HG03442 (cell line): ENCODE measurements around the gene TMEM238.

Experiments used
- ATAC-seq: cut with Tn5 transposase; IDR thresholded peaks from one replicate; pipeline ENCODE4 v1.9.1; 2021; ENCODE audit warnings: mild to moderate bottlenecking, moderate library complexity; ENCODE audit not compliant: unreplicated experiment

The TMEM238 gene

GRCh38 chr19:55360902-55361301, 23.2 kb downstream of the TMEM238 start:
- ATAC-seq: no peak

GRCh38 chr19:55358943-55359908, 24.9 kb downstream of the TMEM238 start:
- no peak for ATAC-seq

- no peak for ATAC-seq
Observed at GRCh38 chr19:55358493-55358892, 25.6 kb downstream of the TMEM238 start.

- no peak for ATAC-seq
Observed at GRCh38 chr19:55355213-55355821, 28.8 kb downstream of the TMEM238 start.

DNA sequence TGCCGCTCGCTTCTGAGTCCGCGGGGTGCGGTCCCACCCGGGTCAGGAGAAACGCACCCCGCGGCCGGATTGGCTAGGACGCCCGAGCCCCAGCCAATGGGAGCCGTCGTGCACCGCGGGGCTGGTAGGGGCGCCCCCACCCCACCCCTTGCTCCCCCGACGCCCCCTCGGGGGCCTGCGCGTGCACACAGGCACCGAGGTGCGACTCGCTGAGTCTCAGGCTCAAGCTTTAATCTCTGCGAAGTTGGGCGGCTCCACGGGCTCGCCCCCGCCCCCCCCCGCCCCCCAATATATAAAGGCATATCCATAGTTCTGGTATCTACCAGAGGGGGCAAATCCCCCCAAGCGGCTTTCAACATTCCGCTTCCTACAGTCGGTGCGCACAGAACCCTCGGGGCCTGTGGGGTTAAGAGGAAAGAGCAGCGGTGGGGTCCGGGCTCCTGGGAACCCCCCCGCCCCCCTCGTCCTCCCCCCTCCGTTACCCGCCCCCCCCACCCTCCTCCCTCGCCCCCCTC, 29.3 kb downstream of the TMEM238 start, which contains the start of gene COX6B2:
Gene COX6B2, minus strand, starts transcription at position 22 of the 515 bp plus-strand sequence. CDS start 198 bp downstream, outside the sequence.
- no peak for ATAC-seq

- no peak for ATAC-seq
Observed at GRCh38 chr19:55353803-55354697, 30.0 kb downstream of the TMEM238 start.

DNA sequence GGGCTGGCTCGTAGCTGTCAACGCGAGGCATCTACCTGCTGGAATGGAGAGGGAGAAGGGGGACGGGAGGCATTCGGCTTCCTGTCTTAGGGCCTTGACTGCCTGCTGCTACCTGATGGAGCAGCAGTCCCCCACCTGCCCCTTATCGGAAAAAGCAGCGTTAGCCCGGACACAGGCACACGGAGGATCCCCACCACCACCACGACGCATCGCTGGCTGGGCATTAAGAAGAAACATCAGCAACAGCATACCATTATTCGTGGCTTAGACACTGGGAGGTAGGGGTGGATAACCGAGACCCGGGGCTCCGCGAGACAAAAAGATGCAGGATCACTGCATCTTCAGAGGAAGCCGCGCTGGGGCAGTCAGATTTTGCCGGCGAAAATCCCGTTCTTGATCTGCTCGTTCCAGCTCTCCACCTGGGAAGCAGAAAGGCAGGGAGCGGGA, 30.7 kb downstream of the TMEM238 start:
- no peak for ATAC-seq

- no peak for ATAC-seq
Observed at GRCh38 chr19:55352549-55353145, 31.4 kb downstream of the TMEM238 start.

DNA sequence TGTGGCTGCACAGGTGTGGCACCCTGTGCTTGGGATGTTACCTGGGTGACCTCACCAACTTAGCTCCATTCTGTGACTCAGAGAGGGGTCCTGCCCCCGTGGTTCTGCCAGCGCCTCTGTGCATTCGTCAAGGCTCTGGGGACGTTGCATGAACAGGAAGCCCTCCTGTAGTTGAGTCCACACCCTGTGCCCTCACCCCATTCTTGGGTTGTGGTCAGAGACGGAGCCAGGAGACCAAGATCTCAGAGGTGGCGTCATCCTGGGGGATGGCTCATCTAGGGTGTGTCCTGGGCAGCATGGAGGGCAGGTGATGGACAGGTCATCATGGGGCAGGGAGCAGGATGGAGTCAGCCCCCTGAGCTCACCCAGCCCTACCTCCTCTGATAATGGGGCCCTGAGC, 32.1 kb downstream of the TMEM238 start:
- ATAC-seq: no peak

- no peak for ATAC-seq
Observed at GRCh38 chr19:55350620-55351315, 33.3 kb downstream of the TMEM238 start.

DNA sequence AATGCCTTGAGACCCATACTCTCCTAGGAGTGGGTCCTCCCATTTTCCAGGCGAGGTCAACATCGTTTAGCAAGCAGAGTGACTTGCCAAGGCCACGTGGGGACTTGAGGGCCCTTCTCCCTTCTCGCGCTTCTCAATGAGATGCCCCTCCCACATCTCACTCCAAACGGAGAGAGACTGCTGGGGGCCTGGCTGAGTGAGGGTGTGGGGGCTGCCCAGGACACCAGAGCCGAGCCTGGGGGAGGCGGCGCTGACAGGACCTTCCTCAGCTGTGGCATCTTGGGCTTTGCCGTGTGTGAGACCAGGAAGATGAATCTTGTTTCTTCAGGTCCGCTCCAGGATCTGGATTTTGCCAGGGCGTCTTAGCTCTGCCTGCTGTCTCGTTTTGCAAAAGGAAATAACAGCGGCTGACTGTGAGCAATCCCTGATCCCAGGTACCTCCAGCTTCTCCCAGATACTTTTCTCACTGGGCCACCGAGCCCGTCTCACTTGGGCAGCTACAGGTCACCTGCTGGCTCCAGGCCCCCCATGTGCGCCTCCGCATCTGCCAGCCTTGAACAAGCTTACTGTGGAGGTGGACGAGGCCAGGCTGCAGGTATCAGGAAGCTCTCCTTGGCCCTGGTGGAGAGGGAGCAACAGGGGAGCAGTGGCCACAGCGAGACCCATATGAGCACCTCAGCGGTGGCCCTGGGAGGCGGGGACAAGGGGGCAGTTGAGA, 35.6 kb downstream of the TMEM238 start:
- ATAC-seq: no peak

DNA sequence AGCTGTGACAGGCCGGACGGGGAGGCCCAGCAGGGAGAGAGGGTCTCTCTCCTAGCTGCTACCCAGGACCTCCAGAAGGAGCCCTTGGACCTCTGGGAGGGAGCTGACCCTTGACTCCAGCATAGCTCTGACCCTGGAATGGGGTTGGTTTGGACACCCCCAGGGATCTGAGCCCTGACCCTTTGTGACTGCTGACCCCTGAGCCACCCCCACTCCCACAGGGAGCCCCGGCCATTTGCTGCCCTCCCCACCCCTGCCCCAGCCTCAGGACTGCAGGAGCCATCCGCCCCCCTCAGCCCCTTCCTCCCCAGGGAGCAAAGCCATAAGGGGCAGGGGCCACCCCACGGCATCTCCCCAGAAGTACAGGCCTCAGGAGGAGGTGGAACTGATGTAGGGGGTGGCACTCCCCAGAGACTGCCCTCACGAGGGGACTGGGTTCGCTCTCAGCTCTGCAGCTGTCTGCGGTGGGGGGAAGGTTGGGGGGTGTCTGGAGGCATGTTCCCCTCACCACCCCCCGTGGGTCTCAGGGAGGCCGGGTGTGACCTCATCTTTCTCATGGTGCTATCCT, 36.6 kb downstream of the TMEM238 start:
- no peak for ATAC-seq

DNA sequence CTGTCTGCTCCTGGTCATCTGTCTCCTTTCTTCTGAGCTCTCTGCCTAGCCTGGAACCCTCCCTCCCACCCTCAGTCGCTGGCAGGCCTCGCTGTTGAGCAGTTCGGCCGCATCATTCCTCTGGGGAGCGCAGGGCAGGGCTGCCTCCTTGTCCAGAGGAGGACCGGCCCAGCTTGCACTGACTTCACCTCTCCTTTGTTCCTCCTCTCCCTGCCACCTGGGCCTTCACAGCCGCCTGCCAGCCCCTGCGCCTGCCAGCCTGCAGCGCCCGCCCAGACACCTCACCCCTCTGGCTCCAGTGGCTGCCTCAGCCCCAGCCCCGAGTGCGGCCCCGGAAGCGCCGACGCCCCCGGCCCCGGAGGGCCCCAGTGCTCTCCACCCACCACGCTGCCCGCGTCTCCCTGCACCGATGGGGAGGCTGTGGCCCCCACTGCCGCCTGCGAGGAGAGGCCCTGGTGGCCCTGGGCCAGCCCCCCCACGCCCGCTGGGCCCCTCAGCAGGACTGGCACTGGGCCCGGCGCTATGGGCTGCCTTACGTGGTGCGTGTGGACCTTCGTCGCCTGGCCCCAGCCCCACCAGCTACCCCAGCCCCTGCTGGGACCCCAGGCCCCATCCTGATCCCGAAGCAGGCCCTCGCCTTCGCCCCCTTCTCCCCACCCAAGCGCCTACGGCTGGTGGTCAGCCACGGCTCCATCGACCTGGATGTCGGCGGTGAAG, 37.2 kb downstream of the TMEM238 start:
- ATAC-seq: no peak

DNA sequence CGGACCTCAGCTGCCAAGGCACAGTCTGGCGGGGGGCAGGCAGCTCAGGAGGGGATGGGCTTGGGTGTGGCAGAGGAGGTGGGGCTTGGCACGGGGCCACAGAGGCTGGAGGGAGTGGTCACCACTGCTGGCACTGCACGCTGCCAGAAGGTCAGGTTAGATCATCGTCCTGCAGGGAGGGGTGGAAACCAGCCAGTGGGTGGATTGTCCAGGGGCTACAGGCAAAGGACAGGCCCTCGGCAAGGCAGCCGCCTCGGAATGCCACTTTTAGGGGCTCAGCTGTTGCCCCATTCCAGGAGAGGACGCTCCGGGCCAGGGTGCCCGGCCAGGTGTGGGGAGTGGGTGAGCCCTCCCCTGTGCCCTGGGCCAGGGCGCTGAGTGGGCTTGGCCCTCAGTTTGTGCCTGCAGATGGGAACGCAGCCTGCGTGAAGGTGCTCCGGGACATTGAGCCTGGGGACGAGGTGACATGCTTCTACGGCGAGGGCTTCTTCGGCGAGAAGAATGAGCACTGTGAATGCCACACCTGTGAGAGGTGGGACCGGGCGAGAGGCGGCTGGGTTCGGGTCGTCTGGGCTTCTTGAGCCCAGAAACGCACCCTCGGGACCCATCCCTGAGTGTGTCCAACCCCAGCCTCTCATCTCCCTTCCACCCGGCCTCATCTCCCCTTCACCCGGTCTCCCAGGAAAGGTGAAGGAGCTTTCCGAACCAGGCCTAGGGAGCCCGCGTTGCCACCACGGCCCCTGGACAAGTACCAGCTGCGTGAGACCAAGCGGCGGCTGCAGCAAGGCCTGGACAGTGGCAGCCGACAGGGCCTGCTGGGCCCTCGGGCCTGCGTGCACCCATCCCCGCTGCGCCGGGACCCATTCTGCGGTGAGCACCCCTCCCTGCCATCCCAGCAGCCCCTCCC, 38.0 kb downstream of the TMEM238 start:
- no peak for ATAC-seq

DNA sequence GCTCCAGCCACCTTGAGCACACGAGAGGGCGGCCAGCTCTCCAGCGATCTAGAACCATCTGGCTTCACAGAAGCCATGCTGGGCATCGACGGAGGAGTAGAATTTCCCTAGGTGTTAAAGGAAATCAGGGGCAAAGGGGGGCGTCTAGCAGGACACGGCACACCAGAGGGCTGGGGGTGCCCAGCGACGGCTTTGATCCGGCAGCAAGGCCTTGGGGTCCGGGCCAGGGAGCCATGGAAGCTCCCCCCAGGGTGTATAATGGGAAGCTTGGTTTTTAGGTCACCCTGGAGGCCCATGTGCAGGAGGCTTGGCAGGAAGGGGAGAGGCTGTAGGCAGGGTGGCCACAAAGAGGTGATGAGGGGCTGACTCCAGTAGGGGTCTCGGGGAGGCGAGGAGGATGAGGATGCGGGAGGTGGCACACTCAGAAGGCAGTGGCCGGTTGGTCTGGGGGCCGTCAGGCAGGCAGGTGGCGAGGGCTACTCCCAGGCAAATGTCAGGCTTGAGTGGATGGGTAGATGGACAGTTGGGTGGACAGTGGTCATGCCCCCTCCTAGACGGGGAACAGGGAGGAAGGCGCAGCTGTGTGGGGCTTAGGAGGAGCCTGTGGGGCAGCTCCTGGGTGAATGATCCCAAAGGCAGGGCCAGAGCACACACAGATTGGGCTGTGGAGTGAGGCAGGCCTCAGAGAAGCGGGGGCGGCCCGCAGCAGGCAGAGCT, 38.8 kb downstream of the TMEM238 start:
- no peak for ATAC-seq

- ATAC-seq: no peak
Observed at GRCh38 chr19:55344444-55344843, 39.6 kb downstream of the TMEM238 start.
